Panc1 (cell line): Measurements from ENCODE around the gene HBB. TPM values are rescaled to one million over a fixed set of nuclear protein-coding genes. Genes with fewer than 3 reads are reported as not detected.

ENCODE experiments used
- ATAC-seq: fragments of 200-7000 bp; cut with Tn5 transposase; 2 replicates; pipeline ENCODE4 v1.9.1; 2020; ENCODE audit warnings: mild to moderate bottlenecking, moderate library complexity
- BruUV-seq: library from RNA; stranded (reverse); fragments of 400-500 nt; replicated peaks from 2 replicates; lab custom pipeline; 2021; lab: Mats Ljungman, UMichigan
- CTCF ChIA-PET: fragments of 300-600 bp; sonication (Branson Sonifier 250); formaldehyde crosslinking; loops from one replicate; lab custom pipeline; 2022; ENCODE audit warnings: antibody characterized with exemption; lab: Charles Lee
- POLR2A ChIA-PET: fragments of 300-600 bp; sonication (Branson Sonifier 250); formaldehyde crosslinking; loops from one replicate; lab custom pipeline; 2022; ENCODE audit warnings: antibody characterized with exemption; lab: Charles Lee
- DNase-seq: peaks from one replicate; pipeline ENCODE4 v3.0.0-alpha.2; 2010; ENCODE audit warnings: low read depth, low spot score
- H3K27ac ChIP-seq: 2 replicates; pipeline ENCODE4 v1.5.1; 2011; ENCODE audit warnings: mild to moderate bottlenecking, low read length, inconsistent platforms
- H3K27me3 ChIP-seq: fragments of 200-500 bp; sonication (Bioruptor generic); 2 replicates; pipeline ENCODE4 v1.6.0; 2014; ENCODE audit warnings: low read length, inconsistent platforms; ENCODE audit not compliant: control insufficient read depth, insufficient read depth
- H3K36me3 ChIP-seq: fragments of 200-500 bp; sonication (Bioruptor generic); 2 replicates; pipeline ENCODE4 v1.5.1; 2014; ENCODE audit warnings: inconsistent platforms, mild to moderate bottlenecking, low read length, moderate library complexity; ENCODE audit not compliant: control insufficient read depth, insufficient read depth
- H3K4me1 ChIP-seq: 2 replicates; pipeline ENCODE4 v1.5.1; 2011; ENCODE audit warnings: inconsistent platforms, mild to moderate bottlenecking, low read length, moderate library complexity; ENCODE audit not compliant: control insufficient read depth, insufficient read depth
- H3K4me3 ChIP-seq, 2 experiments: 2 replicates each; pipeline ENCODE4 v1.5.1; 2011 to 2012; ENCODE audit warnings: low read depth in 2 of 2, low read length in 2 of 2, mild to moderate bottlenecking in 2 of 2, inconsistent platforms in 1 of 2, moderate library complexity in 1 of 2
- H3K9me3 ChIP-seq: fragments of 200-500 bp; sonication (Bioruptor generic); 2 replicates; pipeline ENCODE4 v1.5.1; 2014; ENCODE audit warnings: low read depth, mild to moderate bottlenecking, inconsistent platforms, low read length, moderate library complexity; ENCODE audit not compliant: control insufficient read depth, insufficient read depth
- CTCF ChIP-seq: fragments of 450-650 bp; IDR thresholded peaks from 2 replicates; pipeline ENCODE4 v1.5.1; 2017; ENCODE audit warnings: mild to moderate bottlenecking
- POLR2AphosphoS5 ChIP-seq: IDR thresholded peaks from 2 replicates; pipeline ENCODE4 v1.6.1; 2012; ENCODE audit warnings: mild to moderate bottlenecking, low read depth, low read length, moderate library complexity
- REST ChIP-seq, 2 experiments: IDR thresholded peaks; 2 replicates each; pipeline ENCODE4 v1.6.1; 2011 to 2012; ENCODE audit warnings: low read depth in 2 of 2, control low read depth in 1 of 2, low read length in 1 of 2, mild to moderate bottlenecking in 1 of 2, moderate library complexity in 1 of 2; ENCODE audit not compliant: insufficient read depth in 1 of 2
- SIN3A ChIP-seq: IDR thresholded peaks from 2 replicates; pipeline ENCODE4 v1.6.1; 2012; ENCODE audit warnings: low read depth, mild to moderate bottlenecking, low read length, moderate library complexity, borderline replicate concordance; ENCODE audit not compliant: insufficient read depth
- TCF7L2 ChIP-seq: IDR thresholded peaks from 2 replicates; pipeline ENCODE4 v1.6.1; 2011; ENCODE audit warnings: mild to moderate bottlenecking, low read depth, low read length, inconsistent platforms
- in situ Hi-C: cut with HindIII; loops from 2 replicates; pipeline ENCODE4 v1.10.0; 2016; ENCODE audit warnings: low sequenced_read_pairs, low pct_unique_long_range_greater_than_20kb
- intact Hi-C: fragments of 100-400 bp; cut with micrococcal nuclease; formaldehyde crosslinking; loops from one replicate; pipeline ENCODE4 v1.10.0; 2022; ENCODE audit not compliant: unreplicated experiment
- total RNA-seq: library from RNA; stranded (reverse); gene quantifications from one replicate; pipeline ENCODE4 v1.2.1, GENCODE V29; 2021; ENCODE audit not compliant: unreplicated experiment

Gene HBB
- total RNA-seq, 1 experiment from 2014 or later = 0.72 TPM

GRCh38 chr11:5192738-5193137 is 34.1 kb downstream of the HBB start:
- intact Hi-C loops (no loop called here), in situ Hi-C loops (no loop called here)
- no peak overlapping the region for H3K27ac ChIP-seq
- no peak for ATAC-seq
- H3K4me3 ChIP-seq = no peak overlapping the region
- no peak for DNase-seq
- H3K27me3 ChIP-seq = no peaks in the 10 kb centered on the region
- POLR2A ChIA-PET = no interaction called here
- H3K4me1 ChIP-seq = no peaks in the 10 kb centered on the region
- no peak for TF ChIP-seq SIN3A
- TF ChIP-seq REST (IDR thresholded peaks at IDR 0.05; ENCODE audit: insufficient read depth in 1 of 2, low read depth in 2 of 2, low read length in 1 of 2) = no peak
- no peak for TF ChIP-seq POLR2AphosphoS5
- no peak for TF ChIP-seq CTCF
- TF ChIP-seq TCF7L2 = no peak
- no TSS peak for BruUV-seq
- H3K36me3 ChIP-seq = no peaks in the 10 kb centered on the region
- H3K9me3 ChIP-seq = no peaks in the 10 kb centered on the region
- CTCF ChIA-PET = no interaction called here

GRCh38 chr11:5188201-5188600 is 38.7 kb downstream of the HBB start:
- TF ChIP-seq POLR2AphosphoS5 (no peak), TCF7L2 (no peak), SIN3A (no peak), CTCF (no peak), REST (IDR thresholded peaks at IDR 0.05; ENCODE audit: insufficient read depth in 1 of 2, low read depth in 2 of 2, low read length in 1 of 2) (no peak)
- CTCF ChIA-PET = no interaction called here
- in situ Hi-C loops = no loop called here

More at GRCh38 chr11:5188201-5188600, 38.7 kb downstream of the HBB start:
- POLR2A ChIA-PET = no interaction called here
- intact Hi-C loops = no loop called here
- Histone ChIP-seq H3K4me3 (no peak overlapping the region), H3K9me3 (no peaks in the 10 kb centered on the region), H3K36me3 (no peaks in the 10 kb centered on the region), H3K4me1 (no peaks in the 10 kb centered on the region), H3K27me3 (no peaks in the 10 kb centered on the region), H3K27ac (no peak overlapping the region)
- no peak for ATAC-seq
- no TSS peak for BruUV-seq
- no peak for DNase-seq
